BLaER1 (cell line): ENCODE data around the gene COL12A1.

ENCODE experiments used
- H3K27ac ChIP-seq: shearing (Covaris generic); formaldehyde crosslinking; 2 replicates; pipeline ENCODE4 v1.8.1; 2022
- H3K27me3 ChIP-seq: shearing (Covaris generic); formaldehyde crosslinking; 2 replicates; pipeline ENCODE4 v1.8.1; 2022
- H3K36me3 ChIP-seq: shearing (Covaris generic); formaldehyde crosslinking; 2 replicates; pipeline ENCODE4 v1.8.1; 2022
- H3K4me1 ChIP-seq: shearing (Covaris generic); formaldehyde crosslinking; 2 replicates; pipeline ENCODE4 v1.8.1; 2022
- H3K4me2 ChIP-seq: shearing (Covaris generic); formaldehyde crosslinking; 2 replicates; pipeline ENCODE4 v1.8.1; 2022
- H3K4me3 ChIP-seq: shearing (Covaris generic); formaldehyde crosslinking; 2 replicates; pipeline ENCODE4 v1.8.1; 2022
- H3K9ac ChIP-seq: shearing (Covaris generic); formaldehyde crosslinking; 2 replicates; pipeline ENCODE4 v1.8.1; 2022
- H3K9me3 ChIP-seq: shearing (Covaris generic); formaldehyde crosslinking; 2 replicates; pipeline ENCODE4 v1.8.1; 2022
- H4K20me1 ChIP-seq: shearing (Covaris generic); formaldehyde crosslinking; 2 replicates; pipeline ENCODE4 v1.8.1; 2022
- Cebpa-rat ChIP-seq: shearing (Covaris generic); IDR thresholded peaks from 2 replicates; pipeline ENCODE4 v1.8.1; 2022

The COL12A1 gene

GRCh38 chr6:75213732-75214131, 7.9 kb upstream of the COL12A1 start:
- Histone ChIP-seq H3K27me3 (peaks cover 1% of the 10 kb centered on the region), H3K4me1 (peaks cover under 1% of the 10 kb centered on the region; the same call in 1 of the 2 replicates), H3K36me3 (no peaks in the 10 kb centered on the region), H3K27ac (no peak overlapping the region), H3K4me3 (no peak overlapping the region), H4K20me1 (no peaks in the 10 kb centered on the region), H3K9ac (no peak overlapping the region), H3K4me2 (no peak overlapping the region), H3K9me3 (no peaks in the 10 kb centered on the region)
- no peak for TF ChIP-seq Cebpa-rat

GRCh38 chr6:75213112-75213511, 7.3 kb upstream of the COL12A1 start:
- TF ChIP-seq Cebpa-rat, result no peak
- H3K4me1 ChIP-seq, result peaks cover 7% of the 10 kb centered on the region

GRCh38 chr6:75211920-75212590, 6.2 kb upstream of the COL12A1 start:
- no peaks in the 10 kb centered on the region for H3K36me3 ChIP-seq
- peaks cover 18% of the 10 kb centered on the region for H3K27me3 ChIP-seq
- no peak overlapping the region for H3K4me3 ChIP-seq
- TF ChIP-seq Cebpa-rat, result no peak
- H3K9me3 ChIP-seq, result peaks cover 8% of the 10 kb centered on the region
- H3K4me2 ChIP-seq, result no peak overlapping the region
- peaks cover 12% of the 10 kb centered on the region for H3K4me1 ChIP-seq
- no peak overlapping the region for H3K27ac ChIP-seq
- no peaks in the 10 kb centered on the region for H4K20me1 ChIP-seq
- no peak overlapping the region for H3K9ac ChIP-seq

More at GRCh38 chr6:75213112-75213511, 7.3 kb upstream of the COL12A1 start:
- Histone ChIP-seq H3K27me3 (peaks cover 7% of the 10 kb centered on the region), H3K36me3 (no peaks in the 10 kb centered on the region), H3K27ac (no peak overlapping the region), H4K20me1 (no peaks in the 10 kb centered on the region), H3K4me2 (no peak overlapping the region), H3K4me3 (no peak overlapping the region), H3K9me3 (no peaks in the 10 kb centered on the region), H3K9ac (no peak overlapping the region)

- H3K9ac ChIP-seq, result no peak overlapping the region
- TF ChIP-seq Cebpa-rat, result no peak
- peaks cover 18% of the 10 kb centered on the region for H3K9me3 ChIP-seq
- peaks cover 27% of the 10 kb centered on the region for H3K27me3 ChIP-seq
- no peaks in the 10 kb centered on the region for H3K36me3 ChIP-seq
- peaks cover 12% of the 10 kb centered on the region for H3K4me1 ChIP-seq
- H3K27ac ChIP-seq, result no peak overlapping the region
- H3K4me3 ChIP-seq, result no peak overlapping the region
- H3K4me2 ChIP-seq, result no peak overlapping the region
- H4K20me1 ChIP-seq, result no peaks in the 10 kb centered on the region
Measured at GRCh38 chr6:75210885-75211739, 5.3 kb upstream of the COL12A1 start.

- peak overlapping the region; percentile 64; the same call in 1 of the 2 replicates for H3K4me3 ChIP-seq
- H3K9me3 ChIP-seq, result peaks cover 36% of the 10 kb centered on the region
- no peaks in the 10 kb centered on the region for H3K36me3 ChIP-seq
- H4K20me1 ChIP-seq, result no peaks in the 10 kb centered on the region
- H3K27ac ChIP-seq, result no peak overlapping the region
- peak overlapping the region; percentile 90 for H3K4me2 ChIP-seq
- no peak overlapping the region for H3K9ac ChIP-seq
- peaks cover 46% of the 10 kb centered on the region for H3K27me3 ChIP-seq
- H3K4me1 ChIP-seq, result peaks cover 12% of the 10 kb centered on the region
- no peak for TF ChIP-seq Cebpa-rat
Measured at GRCh38 chr6:75209184-75209723, 3.4 kb upstream of the COL12A1 start.

- no peak for TF ChIP-seq Cebpa-rat
- Histone ChIP-seq H3K4me2 (peak overlapping the region; percentile 90), H4K20me1 (no peaks in the 10 kb centered on the region), H3K4me3 (peak overlapping the region; percentile 64), H3K4me1 (peaks cover 12% of the 10 kb centered on the region), H3K36me3 (no peaks in the 10 kb centered on the region), H3K27ac (no peak overlapping the region), H3K27me3 (peaks cover 53% of the 10 kb centered on the region), H3K9me3 (peaks cover 41% of the 10 kb centered on the region), H3K9ac (0 out of 2 replicates have a peak overlapping the region, but pooled peaks have one; percentile 17)
Measured at GRCh38 chr6:75208298-75209183, 2.7 kb upstream of the COL12A1 start.

GRCh38 chr6:75206576-75207342, 906 bp upstream of the COL12A1 start:
- H3K27ac ChIP-seq, result no peak overlapping the region
- TF ChIP-seq Cebpa-rat, result no peak

GRCh38 chr6:75204959-75205775, 686 bp downstream of the COL12A1 start:
- H3K4me3 ChIP-seq, result 0 out of 2 replicates have a peak overlapping the region, but pooled peaks have one; percentile 5
- no peak overlapping the region for H3K27ac ChIP-seq
- no peaks in the 10 kb centered on the region for H4K20me1 ChIP-seq
- H3K27me3 ChIP-seq, result peaks cover 73% of the 10 kb centered on the region
- H3K9ac ChIP-seq, result no peak overlapping the region
- H3K4me1 ChIP-seq, result peaks cover 12% of the 10 kb centered on the region
- no peaks in the 10 kb centered on the region for H3K36me3 ChIP-seq
- peaks cover 53% of the 10 kb centered on the region for H3K9me3 ChIP-seq
- no peak for TF ChIP-seq Cebpa-rat
- H3K4me2 ChIP-seq, result no peak overlapping the region

More at GRCh38 chr6:75206576-75207342, 906 bp upstream of the COL12A1 start:
- H3K4me1 ChIP-seq, result peaks cover 12% of the 10 kb centered on the region
- 0 out of 2 replicates have a peak overlapping the region, but pooled peaks have one; percentile 33 for H3K4me3 ChIP-seq
- H3K36me3 ChIP-seq, result no peaks in the 10 kb centered on the region
- peaks cover 51% of the 10 kb centered on the region for H3K9me3 ChIP-seq
- no peak overlapping the region for H3K9ac ChIP-seq
- peaks cover 71% of the 10 kb centered on the region for H3K27me3 ChIP-seq
- H3K4me2 ChIP-seq, result no peak overlapping the region
- H4K20me1 ChIP-seq, result no peaks in the 10 kb centered on the region
